Activated CD8-positive, alpha-beta memory T cell treated with anti-CD3 and anti-CD28 coated beads, Interleukin-2, amount 50 U/mL, for 24 hours (primary cell): ENCODE results near the gene NBPF8.
A peak's percentile ranks its signal among the peaks of the same experiment; 100 is the strongest.
"Not testable (repeated sequence)": the region's sequence is repeated elsewhere in the genome, so short reads cannot be mapped to it uniquely, and the experiment has no call there.

Experiments used
- DNase-seq: peaks from one replicate; pipeline ENCODE4 v3.0.0-alpha.2; 2020; ENCODE audit errors: extremely low read depth

Gene NBPF8, protein sequence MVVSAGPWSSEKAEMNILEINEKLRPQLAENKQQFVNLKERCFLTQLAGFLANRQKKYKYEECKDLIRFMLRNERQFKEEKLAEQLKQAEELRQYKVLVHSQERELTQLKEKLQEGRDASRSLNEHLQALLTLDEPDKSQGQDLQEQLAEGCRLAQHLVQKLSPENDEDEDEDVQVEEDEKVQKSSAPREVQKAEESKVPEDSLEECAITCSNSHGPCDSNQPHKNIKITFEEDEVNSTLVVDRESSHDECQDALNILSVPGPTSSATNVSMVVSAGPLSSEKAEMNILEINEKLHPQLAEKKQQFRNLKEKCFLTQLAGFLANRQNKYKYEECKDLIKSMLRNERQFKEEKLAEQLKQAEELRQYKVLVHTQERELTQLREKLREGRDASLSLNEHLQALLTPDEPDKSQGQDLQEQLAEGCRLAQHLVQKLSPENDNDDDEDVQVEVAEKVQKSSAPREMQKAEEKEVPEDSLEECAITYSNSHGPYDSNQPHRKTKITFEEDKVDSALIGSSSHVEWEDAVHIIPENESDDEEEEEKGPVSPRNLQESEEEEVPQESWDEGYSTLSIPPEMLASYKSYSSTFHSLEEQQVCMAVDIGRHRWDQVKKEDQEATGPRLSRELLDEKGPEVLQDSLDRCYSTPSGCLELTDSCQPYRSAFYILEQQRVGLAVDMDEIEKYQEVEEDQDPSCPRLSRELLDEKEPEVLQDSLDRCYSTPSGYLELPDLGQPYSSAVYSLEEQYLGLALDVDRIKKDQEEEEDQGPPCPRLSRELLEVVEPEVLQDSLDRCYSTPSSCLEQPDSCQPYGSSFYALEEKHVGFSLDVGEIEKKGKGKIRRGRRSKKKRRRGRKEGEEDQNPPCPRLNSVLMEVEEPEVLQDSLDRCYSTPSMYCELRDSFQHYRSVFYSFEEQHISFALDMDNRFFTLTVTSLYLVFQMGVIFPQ

GRCh38 chr1:120414911-120415480 is at the start of gene NBPF8:
TSS of gene NBPF8 (plus strand) at chr1:120415035. CDS start at chr1:120436523, 21,488 bp downstream.
- peak; percentile 20 for DNase-seq

DNA sequence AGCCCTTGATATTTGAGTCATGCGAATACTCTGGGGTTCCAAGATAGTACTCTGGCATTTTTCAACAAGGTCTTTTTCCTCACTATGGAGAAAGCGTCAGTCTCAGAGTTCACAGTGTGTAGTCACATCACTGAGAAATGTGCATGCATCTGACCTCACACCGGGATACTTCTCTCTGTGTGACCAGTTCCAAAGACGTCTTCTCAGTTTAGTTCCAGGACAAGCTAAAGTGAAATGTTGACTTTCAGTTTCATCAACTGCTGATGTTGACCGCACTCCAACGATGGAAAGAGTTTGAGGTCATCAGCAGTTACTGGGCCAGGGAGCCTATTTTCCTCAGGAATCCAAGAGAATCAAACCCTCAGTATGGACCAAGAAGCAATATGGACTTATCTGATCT is 47.1 kb upstream of the NBPF8 start:
- not testable (repeated sequence) for DNase-seq

DNA sequence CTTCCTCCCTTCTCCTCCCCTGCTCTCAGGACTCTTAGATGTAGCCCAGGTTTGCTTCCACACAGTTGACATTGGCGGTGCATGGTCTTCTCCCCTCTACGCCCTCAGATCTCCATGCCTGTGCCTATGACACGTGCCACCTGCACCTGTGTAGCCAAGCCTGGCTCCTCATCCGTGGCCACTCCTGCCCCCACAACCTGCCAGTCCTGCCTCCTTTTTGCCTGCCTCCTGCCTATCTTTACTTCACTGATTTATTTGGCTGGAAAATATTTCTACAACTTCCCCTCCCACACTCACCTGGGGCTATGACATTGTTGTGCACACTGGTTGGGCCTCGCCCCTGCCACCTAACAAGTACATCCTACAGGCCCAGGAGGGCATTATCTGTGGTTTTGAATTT is 28.2 kb upstream of the NBPF8 start:
- DNase-seq: not testable (repeated sequence)

DNA sequence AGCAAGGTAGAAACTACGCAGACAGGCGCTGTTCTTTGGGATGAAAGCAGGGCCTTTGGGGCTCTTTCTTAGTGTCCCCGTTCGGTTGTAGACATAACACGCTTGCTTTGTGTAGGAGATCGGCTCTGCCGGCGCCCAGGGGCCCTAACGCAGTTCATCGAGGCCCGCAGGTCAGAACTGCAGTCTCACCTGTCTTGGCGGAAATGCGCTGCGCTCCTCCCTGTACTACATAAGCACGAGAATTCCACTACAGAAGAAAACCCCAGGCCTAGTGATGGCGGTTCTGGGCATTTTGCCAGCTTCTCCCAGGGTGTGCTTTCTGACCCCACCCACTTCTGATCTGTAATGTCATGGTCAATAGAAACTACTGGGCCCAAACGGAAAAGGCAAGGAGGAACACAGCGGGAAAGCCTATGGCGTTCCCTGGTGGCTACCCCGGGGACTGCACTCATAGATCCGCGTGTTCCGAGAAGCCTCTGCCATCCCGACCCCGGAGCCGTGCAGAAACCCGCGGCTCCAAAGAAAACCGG is 26.2 kb upstream of the NBPF8 start:
- DNase-seq: not testable (repeated sequence)

GRCh38 chr1:120391365-120391764 is 23.5 kb upstream of the NBPF8 start:
- not testable (repeated sequence) for DNase-seq

- not testable (repeated sequence) for DNase-seq
Observed at GRCh38 chr1:120393316-120394232, 21.3 kb upstream of the NBPF8 start.

- DNase-seq: not testable (repeated sequence)
Observed at GRCh38 chr1:120405348-120405747, 9.5 kb upstream of the NBPF8 start.

GRCh38 chr1:120414451-120414850 is 384 bp upstream of the NBPF8 start:
- DNase-seq: not testable (repeated sequence)

- peak; percentile 6 for DNase-seq
Observed at GRCh38 chr1:120415492-120415961, 692 bp downstream of the NBPF8 start.

DNA sequence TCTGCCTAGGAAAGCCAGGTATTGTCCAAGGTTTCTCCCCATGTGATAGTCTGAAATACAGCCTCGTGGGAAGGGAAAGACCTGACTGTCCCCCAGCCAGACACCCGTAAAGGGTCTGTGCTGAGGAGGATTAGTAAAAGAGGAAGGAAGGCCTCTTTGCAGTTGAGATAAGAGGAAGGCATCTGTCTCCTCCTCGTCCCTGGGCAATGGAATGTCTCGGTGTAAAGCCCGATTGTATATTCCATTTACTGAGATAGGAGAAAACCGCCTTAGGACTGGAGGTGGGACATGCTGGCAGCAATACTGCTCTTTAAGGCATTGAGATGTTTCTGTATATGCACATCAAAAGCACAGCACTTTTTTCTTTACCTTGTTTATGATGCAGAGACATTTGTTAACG is 10.2 kb downstream of the NBPF8 start:
- not testable (repeated sequence) for DNase-seq

DNA sequence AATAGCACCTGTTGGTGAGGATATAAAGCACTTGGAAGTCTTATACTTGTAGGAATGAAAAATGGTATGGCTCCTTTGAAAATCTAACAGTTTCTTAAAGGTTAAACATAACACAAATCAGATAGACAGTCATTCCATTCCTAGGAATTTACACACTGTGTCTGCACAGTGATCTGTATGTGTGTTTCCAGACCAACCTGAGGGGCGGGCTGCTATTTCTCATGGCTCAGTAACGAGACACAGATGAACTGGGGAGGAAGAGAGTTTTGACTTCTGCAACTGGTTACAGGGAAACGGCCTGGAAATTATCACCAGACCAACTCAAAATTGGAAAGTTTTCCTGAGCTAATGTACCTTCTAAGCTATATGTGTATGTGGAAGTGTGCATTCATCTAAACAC is 16.8 kb downstream of the NBPF8 start:
- DNase-seq: not testable (repeated sequence)

GRCh38 chr1:120433831-120434230 is 19.0 kb downstream of the NBPF8 start:
- DNase-seq: not testable (repeated sequence)

GRCh38 chr1:120449124-120449523 is 34.3 kb downstream of the NBPF8 start:
- DNase-seq: not testable (repeated sequence)
